Calu3 (cell line): Measurements from ENCODE around the gene NR1I2. TPM values are rescaled to one million over a fixed set of nuclear protein-coding genes. Genes with fewer than 3 reads are reported as not detected.

ENCODE experiments used
- BruUV-seq: library from RNA; stranded (reverse); fragments of 400-500 nt; replicated peaks from 2 replicates; lab custom pipeline; 2021; lab: Mats Ljungman, UMichigan
- CTCF ChIA-PET: fragments of 300-600 bp; sonication (Branson Sonifier 250); formaldehyde crosslinking; loops from one replicate; lab custom pipeline; 2022; ENCODE audit warnings: antibody characterized with exemption; lab: Charles Lee
- DNase-seq: peaks from one replicate; pipeline ENCODE4 v3.0.0; 2022
- H3K27ac Mint-ChIP-seq: one replicate; pipeline ENCODE4 v1.8.0; 2022; ENCODE audit warnings: mixed read lengths; ENCODE audit not compliant: unreplicated experiment
- H3K27me3 Mint-ChIP-seq: one replicate; pipeline ENCODE4 v1.8.0; 2022; ENCODE audit warnings: mixed read lengths; ENCODE audit not compliant: unreplicated experiment
- H3K36me3 Mint-ChIP-seq: one replicate; pipeline ENCODE4 v1.8.0; 2022; ENCODE audit warnings: mild to moderate bottlenecking, moderate library complexity, mixed read lengths; ENCODE audit not compliant: insufficient read depth, unreplicated experiment
- H3K4me1 Mint-ChIP-seq: one replicate; pipeline ENCODE4 v1.8.0; 2022; ENCODE audit warnings: mild to moderate bottlenecking, low read depth, mixed read lengths; ENCODE audit not compliant: unreplicated experiment
- H3K4me3 Mint-ChIP-seq: one replicate; pipeline ENCODE4 v1.8.0; 2022; ENCODE audit warnings: mild to moderate bottlenecking, low read depth, moderate library complexity, mixed read lengths; ENCODE audit not compliant: unreplicated experiment
- H3K9me3 Mint-ChIP-seq: one replicate; pipeline ENCODE4 v1.8.0; 2022; ENCODE audit warnings: low read depth, mixed read lengths; ENCODE audit not compliant: unreplicated experiment
- intact Hi-C: fragments of 100-400 bp; cut with micrococcal nuclease; formaldehyde crosslinking; loops from one replicate; pipeline ENCODE4 v1.10.0; 2022; ENCODE audit not compliant: unreplicated experiment
- total RNA-seq: library from RNA; stranded (reverse); gene quantifications from 2 replicates; pipeline ENCODE4 v1.2.3, GENCODE V29; 2022
- TF ChIP-seq, protein P1 (sequence below): fragments of 200-600 bp; IDR thresholded peaks from one replicate; pipeline ENCODE4 v1.8.0; 2022; ENCODE audit warnings: antibody characterized with exemption; ENCODE audit not compliant: unreplicated experiment

NR1I2 gene
- total RNA-seq, 1 experiment from 2014 or later = 2.9 TPM

GRCh38 chr3:119748991-119749390, 32.9 kb upstream of the NR1I2 start:
- CTCF ChIA-PET = no interaction called here
- DNase-seq = no peak
- Mint-ChIP-seq H3K27me3 (peaks cover 8% of the 10 kb centered on the region), H3K4me3 (no peak overlapping the region), H3K36me3 (no peaks in the 10 kb centered on the region), H3K27ac (no peak overlapping the region), H3K4me1 (no peaks in the 10 kb centered on the region), H3K9me3 (peaks cover 3% of the 10 kb centered on the region)
- BruUV-seq = no TSS peak
- TF ChIP-seq, protein P1, sequence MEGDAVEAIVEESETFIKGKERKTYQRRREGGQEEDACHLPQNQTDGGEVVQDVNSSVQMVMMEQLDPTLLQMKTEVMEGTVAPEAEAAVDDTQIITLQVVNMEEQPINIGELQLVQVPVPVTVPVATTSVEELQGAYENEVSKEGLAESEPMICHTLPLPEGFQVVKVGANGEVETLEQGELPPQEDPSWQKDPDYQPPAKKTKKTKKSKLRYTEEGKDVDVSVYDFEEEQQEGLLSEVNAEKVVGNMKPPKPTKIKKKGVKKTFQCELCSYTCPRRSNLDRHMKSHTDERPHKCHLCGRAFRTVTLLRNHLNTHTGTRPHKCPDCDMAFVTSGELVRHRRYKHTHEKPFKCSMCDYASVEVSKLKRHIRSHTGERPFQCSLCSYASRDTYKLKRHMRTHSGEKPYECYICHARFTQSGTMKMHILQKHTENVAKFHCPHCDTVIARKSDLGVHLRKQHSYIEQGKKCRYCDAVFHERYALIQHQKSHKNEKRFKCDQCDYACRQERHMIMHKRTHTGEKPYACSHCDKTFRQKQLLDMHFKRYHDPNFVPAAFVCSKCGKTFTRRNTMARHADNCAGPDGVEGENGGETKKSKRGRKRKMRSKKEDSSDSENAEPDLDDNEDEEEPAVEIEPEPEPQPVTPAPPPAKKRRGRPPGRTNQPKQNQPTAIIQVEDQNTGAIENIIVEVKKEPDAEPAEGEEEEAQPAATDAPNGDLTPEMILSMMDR = no peak
- intact Hi-C loops = no loop called here

DNA sequence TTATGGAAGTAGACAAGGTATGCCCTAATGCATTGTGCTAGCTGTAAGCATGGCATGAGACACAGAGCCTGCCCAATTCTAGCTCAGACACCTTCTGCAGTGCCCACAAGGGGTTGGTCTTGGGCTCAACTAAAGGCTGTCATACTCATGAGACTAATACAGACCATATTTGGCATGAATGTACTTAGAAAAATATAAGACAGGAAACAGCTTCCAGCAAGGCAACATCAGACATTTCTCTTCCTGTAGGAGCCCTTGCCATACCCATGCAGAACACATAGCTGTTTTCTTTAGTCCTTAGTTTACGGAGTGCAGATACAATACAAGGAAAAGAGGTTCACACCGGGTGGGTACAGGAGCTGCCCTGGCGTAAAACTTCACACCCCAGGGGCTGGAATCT, 30.5 kb upstream of the NR1I2 start:
- no TSS peak for BruUV-seq
- TF ChIP-seq, protein P1 = no peak
- DNase-seq = no peak
- Mint-ChIP-seq H3K4me3 (no peak overlapping the region), H3K9me3 (peaks cover 8% of the 10 kb centered on the region), H3K4me1 (no peaks in the 10 kb centered on the region), H3K27ac (no peak overlapping the region), H3K27me3 (peaks cover 8% of the 10 kb centered on the region), H3K36me3 (no peaks in the 10 kb centered on the region)
- intact Hi-C loops = no loop called here
- CTCF ChIA-PET = no interaction called here

DNA sequence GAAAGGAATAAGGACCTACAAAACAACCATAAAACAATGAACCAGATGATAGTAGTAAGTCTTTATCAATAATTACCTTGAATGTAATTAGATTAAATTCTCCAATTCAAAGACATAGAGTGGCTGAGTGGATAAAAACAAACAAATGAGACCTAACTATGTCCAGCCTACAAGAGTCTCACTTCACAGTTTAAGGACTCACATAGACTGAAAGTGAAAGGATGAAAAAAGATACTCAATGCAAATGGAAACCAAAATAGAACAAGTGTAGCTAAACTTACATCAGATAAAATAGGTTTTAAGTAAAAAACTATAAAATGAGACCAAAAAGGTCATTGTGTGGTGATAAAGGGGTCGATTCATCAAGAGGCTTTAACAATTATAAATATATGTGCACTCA, 21.9 kb upstream of the NR1I2 start:
- Mint-ChIP-seq H3K9me3 (peaks cover 3% of the 10 kb centered on the region), H3K36me3 (no peaks in the 10 kb centered on the region), H3K27me3 (no peaks in the 10 kb centered on the region), H3K4me3 (no peak overlapping the region), H3K27ac (no peak overlapping the region), H3K4me1 (no peaks in the 10 kb centered on the region)
- TF ChIP-seq, protein P1 = no peak
- CTCF ChIA-PET = no interaction called here
- DNase-seq = no peak
- intact Hi-C loops = no loop called here
- no TSS peak for BruUV-seq

- DNase-seq = no peak
- Mint-ChIP-seq H3K27me3 (no peaks in the 10 kb centered on the region), H3K4me3 (no peak overlapping the region), H3K4me1 (no peaks in the 10 kb centered on the region), H3K27ac (no peak overlapping the region), H3K36me3 (no peaks in the 10 kb centered on the region), H3K9me3 (no peaks in the 10 kb centered on the region)
- no TSS peak for BruUV-seq
- intact Hi-C loops = no loop called here
- CTCF ChIA-PET = no interaction called here
- TF ChIP-seq, protein P1 = no peak
Observed at GRCh38 chr3:119762876-119763275, 19.0 kb upstream of the NR1I2 start.
